Body of pancreas (tissue), 4 donors: ENCODE data around the gene CDKN1C.

ENCODE experiments used
- POLR2A ChIP-seq, 3 donors: fragments of 450-650 bp; IDR thresholded peaks; one replicate each; pipeline ENCODE4 v1.6.1; 2016; ENCODE audit warnings: antibody characterized with exemption in 3 of 3, mild to moderate bottlenecking in 2 of 3
- TF ChIP-seq, protein P1 (sequence below), 7 experiments: fragments of 450-650 bp in 4 of 7; fragments of 200-600 bp in 3 of 7; sonication (generic) in 3 of 7; IDR thresholded peaks; one replicate each; pipeline ENCODE4 v1.5.1; 2016 to 2019; ENCODE audit warnings: antibody characterized with exemption in 7 of 7

DNA sequence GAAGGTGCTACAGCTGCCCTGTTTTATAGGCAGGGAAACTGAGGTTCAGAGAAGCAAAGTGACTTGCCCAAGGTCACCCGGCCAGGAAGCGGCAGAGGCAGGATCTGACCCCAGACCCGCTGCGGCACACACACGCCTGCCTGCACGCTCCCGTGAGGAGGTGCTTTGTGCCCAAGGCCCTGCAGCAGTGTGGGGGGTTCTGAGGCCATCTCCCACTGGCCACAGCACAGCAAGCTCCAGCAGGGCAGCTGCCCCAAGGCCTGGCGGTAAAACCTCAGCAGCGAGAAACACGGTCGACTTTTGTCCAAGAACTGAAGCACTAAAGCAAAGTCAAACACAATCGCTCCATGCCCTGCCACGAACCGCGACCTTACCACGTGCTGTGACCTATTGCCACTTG lies 42.7 kb downstream of the CDKN1C start:
- no peak for TF ChIP-seq POLR2A (IDR thresholded peaks at IDR 0.05)
- TF ChIP-seq, protein P1, sequence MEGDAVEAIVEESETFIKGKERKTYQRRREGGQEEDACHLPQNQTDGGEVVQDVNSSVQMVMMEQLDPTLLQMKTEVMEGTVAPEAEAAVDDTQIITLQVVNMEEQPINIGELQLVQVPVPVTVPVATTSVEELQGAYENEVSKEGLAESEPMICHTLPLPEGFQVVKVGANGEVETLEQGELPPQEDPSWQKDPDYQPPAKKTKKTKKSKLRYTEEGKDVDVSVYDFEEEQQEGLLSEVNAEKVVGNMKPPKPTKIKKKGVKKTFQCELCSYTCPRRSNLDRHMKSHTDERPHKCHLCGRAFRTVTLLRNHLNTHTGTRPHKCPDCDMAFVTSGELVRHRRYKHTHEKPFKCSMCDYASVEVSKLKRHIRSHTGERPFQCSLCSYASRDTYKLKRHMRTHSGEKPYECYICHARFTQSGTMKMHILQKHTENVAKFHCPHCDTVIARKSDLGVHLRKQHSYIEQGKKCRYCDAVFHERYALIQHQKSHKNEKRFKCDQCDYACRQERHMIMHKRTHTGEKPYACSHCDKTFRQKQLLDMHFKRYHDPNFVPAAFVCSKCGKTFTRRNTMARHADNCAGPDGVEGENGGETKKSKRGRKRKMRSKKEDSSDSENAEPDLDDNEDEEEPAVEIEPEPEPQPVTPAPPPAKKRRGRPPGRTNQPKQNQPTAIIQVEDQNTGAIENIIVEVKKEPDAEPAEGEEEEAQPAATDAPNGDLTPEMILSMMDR (IDR thresholded peaks at IDR 0.05), result no peak
